ENCODE data around the gene ADGRB2.

DNA sequence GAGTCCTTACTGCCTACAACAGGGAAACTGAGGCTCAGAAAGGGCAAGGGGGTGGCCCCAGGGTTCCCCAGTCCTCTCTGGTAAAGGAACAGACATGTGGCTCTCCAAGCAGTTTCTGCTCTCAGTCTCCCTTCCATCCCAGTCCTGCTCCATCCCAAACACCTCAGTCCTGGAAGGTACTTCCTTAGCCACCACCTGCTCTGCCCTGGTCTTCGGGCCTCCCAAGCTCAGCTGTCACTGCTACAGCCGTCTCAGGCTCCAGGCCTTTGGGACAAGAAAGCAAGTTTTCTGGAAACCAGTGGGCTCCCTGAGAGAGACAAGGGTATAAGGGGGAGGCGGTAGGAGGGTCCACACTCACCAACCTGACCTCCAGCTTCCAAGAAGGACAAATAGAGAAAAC is 23.1 kb upstream of the ADGRB2 start:
- TF ChIP-seq, protein P1, sequence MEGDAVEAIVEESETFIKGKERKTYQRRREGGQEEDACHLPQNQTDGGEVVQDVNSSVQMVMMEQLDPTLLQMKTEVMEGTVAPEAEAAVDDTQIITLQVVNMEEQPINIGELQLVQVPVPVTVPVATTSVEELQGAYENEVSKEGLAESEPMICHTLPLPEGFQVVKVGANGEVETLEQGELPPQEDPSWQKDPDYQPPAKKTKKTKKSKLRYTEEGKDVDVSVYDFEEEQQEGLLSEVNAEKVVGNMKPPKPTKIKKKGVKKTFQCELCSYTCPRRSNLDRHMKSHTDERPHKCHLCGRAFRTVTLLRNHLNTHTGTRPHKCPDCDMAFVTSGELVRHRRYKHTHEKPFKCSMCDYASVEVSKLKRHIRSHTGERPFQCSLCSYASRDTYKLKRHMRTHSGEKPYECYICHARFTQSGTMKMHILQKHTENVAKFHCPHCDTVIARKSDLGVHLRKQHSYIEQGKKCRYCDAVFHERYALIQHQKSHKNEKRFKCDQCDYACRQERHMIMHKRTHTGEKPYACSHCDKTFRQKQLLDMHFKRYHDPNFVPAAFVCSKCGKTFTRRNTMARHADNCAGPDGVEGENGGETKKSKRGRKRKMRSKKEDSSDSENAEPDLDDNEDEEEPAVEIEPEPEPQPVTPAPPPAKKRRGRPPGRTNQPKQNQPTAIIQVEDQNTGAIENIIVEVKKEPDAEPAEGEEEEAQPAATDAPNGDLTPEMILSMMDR (IDR thresholded peaks at IDR 0.05; ENCODE audit: low read depth, low read length) = no peak
- no peak for TF ChIP-seq EZH2phosphoT487 (IDR thresholded peaks at IDR 0.05; ENCODE audit: low read depth)

Data from OCI-LY3 (cell line).